Measurements from ENCODE around the gene MED27. TPM values are rescaled to one million over a fixed set of nuclear protein-coding genes. Genes with fewer than 3 reads are reported as not detected.
"Not testable (repeated sequence)": the region's sequence is repeated elsewhere in the genome, so short reads cannot be mapped to it uniquely, and the experiment has no call there.

The MED27 gene
- total and polyA plus RNA-seq, 10 of the 15 experiments (the other 5 are each of a cell fraction or from before 2014, with no cell fraction given), result 20.3 to 50.3 (median 35.5) TPM

- 94% methylated on average over 2 of the region's 2 CpGs for WGBS (ENCODE audit: insufficient coverage, insufficient replicate concordance, low lambda C conversion rate, missing lambda C conversion rate)
- intact Hi-C loops (cut with micrococcal nuclease; ENCODE audit: unreplicated experiment), result no loop called here
- H3K79me2 ChIP-seq (ENCODE audit: control insufficient read depth, insufficient read depth, low read length), result no peaks in the 10 kb centered on the region
- H3K4me2 ChIP-seq (ENCODE audit: control insufficient read depth, insufficient read depth), result no peak overlapping the region
- ATAC-seq, result no peak
- ChIA-PET SMC1A (ENCODE audit: uncharacterized antibody, unreplicated experiment) (interaction anchor here (2.3 kb wide), 1 partner anchor 10 kb away, joined by 5 read pairs; no protein-coding TSS in a partner anchor), POLR2A (no interaction called here), RAD21 (ENCODE audit: unreplicated experiment) (no interaction called here), CTCF (interaction anchor here (1.5 kb wide), 1 partner anchor 10 kb away, joined by 4 read pairs; no protein-coding TSS in a partner anchor)
- no peak for DNase-seq (ENCODE audit: low read depth, low spot score)
- no peak overlapping the region for H3K4me3 ChIP-seq
- H3K27ac ChIP-seq (ENCODE audit: control insufficient read depth, insufficient read depth), result no peak overlapping the region
- H4K20me1 ChIP-seq (ENCODE audit: control insufficient read depth, insufficient read depth), result peaks cover 2% of the 10 kb centered on the region; the same call in 1 of the 2 replicates
- no peaks in the 10 kb centered on the region for H3K27me3 ChIP-seq (replicated peaks in 1 of 2; ENCODE audit: control insufficient read depth in 2 of 2, insufficient read depth in 2 of 2, low read length in 1 of 2)
- H3K4me1 ChIP-seq (ENCODE audit: control insufficient read depth, insufficient read depth, low read length), result peaks cover 11% of the 10 kb centered on the region
- no peaks in the 10 kb centered on the region for H3K9me3 ChIP-seq (replicated peaks; ENCODE audit: control insufficient read depth, insufficient read depth, low read length)
- in situ Hi-C loops (cut with MboI), result no loop called here
- no peak for FAIRE-seq
- no TSS peak for BruUV-seq (replicated peaks)
- H3K9ac ChIP-seq (ENCODE audit: control insufficient read depth, insufficient read depth, low read length), result no peak overlapping the region
- no peaks in the 10 kb centered on the region; a peak in 2 of 4 replicates for H3K36me3 ChIP-seq (ENCODE audit: control insufficient read depth in 2 of 2, insufficient read depth in 2 of 2, low read length in 1 of 2)
- no peak for TF ChIP-seq CTCF (IDR thresholded peaks at IDR 0.05 in 2 of 3, conservative IDR thresholded peaks at IDR 0.05 in 1 of 3; ENCODE audit: control insufficient read depth in 2 of 3, extremely low read depth in 1 of 3, insufficient read depth in 1 of 3, low read depth in 3 of 3, low read length in 3 of 3)
- TF ChIP-seq CEBPB (IDR thresholded peaks at IDR 0.05; ENCODE audit: borderline replicate concordance in 1 of 2, low read depth in 2 of 2, low read length in 2 of 2), result no peak
- no peak for TF ChIP-seq YBX1 (IDR thresholded peaks at IDR 0.05)
- no peak for TF ChIP-seq SRF (IDR thresholded peaks at IDR 0.05; ENCODE audit: low read depth in 2 of 2, low read length in 2 of 2)
- no peak for TF ChIP-seq SPI1 (IDR thresholded peaks at IDR 0.05; ENCODE audit: borderline replicate concordance, insufficient read depth, low read depth, low read length)
- TF ChIP-seq E2F4 (IDR thresholded peaks at IDR 0.05; ENCODE audit: low read depth, low read length), result no peak
- TF ChIP-seq HDAC2 (IDR thresholded peaks at IDR 0.05), result no peak
- no peak for TF ChIP-seq SREBF1 (IDR thresholded peaks at IDR 0.05; ENCODE audit: low read length)
- H2AFZ ChIP-seq (ENCODE audit: control insufficient read depth, low read depth, low read length), result no peak overlapping the region
Measured at GRCh38 chr9:132011309-132011708, 68.4 kb downstream of the MED27 start.

GRCh38 chr9:132010201-132010600 is 69.5 kb downstream of the MED27 start:
- H3K27me3 ChIP-seq (replicated peaks in 1 of 2; ENCODE audit: control insufficient read depth in 2 of 2, insufficient read depth in 2 of 2, low read length in 1 of 2); H3K4me2 ChIP-seq (ENCODE audit: control insufficient read depth, insufficient read depth); in situ Hi-C loops (cut with MboI); FAIRE-seq; intact Hi-C loops (cut with micrococcal nuclease; ENCODE audit: unreplicated experiment); H3K36me3 ChIP-seq (ENCODE audit: control insufficient read depth in 2 of 2, insufficient read depth in 2 of 2, low read length in 1 of 2); CTCF ChIA-PET; ATAC-seq; H3K9ac ChIP-seq (ENCODE audit: control insufficient read depth, insufficient read depth, low read length); RAD21 ChIA-PET (ENCODE audit: unreplicated experiment); H3K4me3 ChIP-seq; H3K27ac ChIP-seq (ENCODE audit: control insufficient read depth, insufficient read depth); SMC1A ChIA-PET (ENCODE audit: uncharacterized antibody, unreplicated experiment); BruUV-seq (replicated peaks); H4K20me1 ChIP-seq (ENCODE audit: control insufficient read depth, insufficient read depth); H3K79me2 ChIP-seq (ENCODE audit: control insufficient read depth, insufficient read depth, low read length); H2AFZ ChIP-seq (ENCODE audit: control insufficient read depth, low read depth, low read length); H3K9me3 ChIP-seq (replicated peaks; ENCODE audit: control insufficient read depth, insufficient read depth, low read length); POLR2A ChIA-PET; DNase-seq (ENCODE audit: low read depth, low spot score): not testable (repeated sequence)
- 90% methylated on average over 1 of the region's 2 CpGs for WGBS (ENCODE audit: insufficient coverage, insufficient replicate concordance, low lambda C conversion rate, missing lambda C conversion rate)
- H3K4me1 ChIP-seq (ENCODE audit: control insufficient read depth, insufficient read depth, low read length), result peaks cover 11% of the 10 kb centered on the region
